ENCODE measurements around the gene RASSF8.
A peak's percentile ranks its signal among the peaks of the same experiment; 100 is the strongest.
"Not testable (repeated sequence)": the region's sequence is repeated elsewhere in the genome, so short reads cannot be mapped to it uniquely, and the experiment has no call there.

The RASSF8 gene

DNA sequence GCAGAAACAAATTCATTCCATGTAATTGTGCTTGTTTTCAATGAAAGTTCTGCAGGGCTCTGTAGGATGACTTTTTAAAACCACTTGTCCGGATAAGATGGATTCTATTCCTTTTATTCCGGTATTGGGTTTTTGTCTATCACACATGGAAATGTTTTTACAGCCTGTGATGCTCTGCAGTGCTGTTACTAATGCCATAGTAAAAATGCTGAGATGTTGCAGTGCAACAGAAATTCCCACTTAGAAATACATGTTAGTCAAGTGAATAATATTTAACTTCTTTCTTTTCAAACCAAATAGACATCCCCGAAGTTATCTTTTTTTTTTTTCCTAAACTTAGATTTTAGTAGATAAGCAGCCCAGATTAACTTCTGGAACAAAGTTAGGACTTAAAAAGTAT, 71.9 kb downstream of the RASSF8 start:
- no peak for DNase-seq

DNA sequence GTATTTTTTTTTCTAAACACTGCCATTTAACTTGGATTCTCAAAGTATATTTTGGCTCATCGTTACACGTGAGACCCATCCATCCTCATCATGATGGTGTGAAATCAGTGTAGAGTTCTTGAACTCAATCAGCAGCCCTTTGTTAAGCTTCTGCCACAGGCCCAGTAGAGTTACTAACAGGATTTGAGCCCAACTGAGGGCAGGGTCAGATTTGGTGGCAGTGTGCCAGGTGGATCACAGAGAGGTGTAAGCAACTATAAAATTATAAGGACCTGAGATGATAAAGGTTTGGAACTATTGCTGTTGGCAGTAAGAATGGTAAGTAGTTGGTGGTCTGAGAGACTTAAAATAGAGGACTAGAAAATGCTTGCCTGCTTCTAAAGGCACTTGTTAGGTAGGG, 72.8 kb downstream of the RASSF8 start:
- DNase-seq, result no peak

DNA sequence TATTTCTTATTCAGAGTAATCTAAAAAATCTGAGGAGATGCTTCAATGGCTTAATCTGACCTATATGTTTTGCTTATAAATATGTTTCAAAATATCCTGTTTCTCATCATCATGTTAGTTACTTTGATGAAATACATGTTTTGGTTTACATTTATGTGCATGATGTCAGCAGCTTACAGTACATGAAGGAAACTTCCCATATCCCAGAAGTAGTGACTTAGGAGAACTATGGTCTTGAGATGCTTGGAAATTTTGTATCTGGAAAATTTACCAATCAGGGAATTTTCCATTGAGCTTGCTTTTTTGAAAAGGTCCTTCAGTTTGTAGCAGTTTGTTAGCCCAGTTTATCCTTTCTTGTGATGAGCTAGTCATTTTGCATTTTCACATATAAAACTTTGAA, 73.3 kb downstream of the RASSF8 start:
- no peak for DNase-seq

DNA sequence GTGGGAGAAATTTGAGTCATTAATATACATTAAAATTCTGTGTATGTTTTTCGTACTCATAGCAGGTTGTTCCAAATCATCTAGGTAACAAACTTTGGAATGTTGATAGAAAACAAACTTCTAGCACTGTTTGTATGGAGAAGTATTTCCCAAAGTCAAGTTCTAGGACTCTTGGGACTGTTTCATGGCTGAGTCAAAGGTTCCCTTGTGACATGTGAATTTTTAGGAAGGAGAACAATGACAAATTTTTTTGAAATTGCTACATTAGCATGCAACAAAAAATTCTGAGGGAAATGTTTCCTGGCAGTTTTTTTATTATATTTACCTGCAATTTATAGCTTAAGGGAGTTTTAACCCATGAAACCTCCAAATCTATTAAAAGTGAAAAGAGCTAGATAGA, 73.8 kb downstream of the RASSF8 start:
- DNase-seq, result no peak

DNA sequence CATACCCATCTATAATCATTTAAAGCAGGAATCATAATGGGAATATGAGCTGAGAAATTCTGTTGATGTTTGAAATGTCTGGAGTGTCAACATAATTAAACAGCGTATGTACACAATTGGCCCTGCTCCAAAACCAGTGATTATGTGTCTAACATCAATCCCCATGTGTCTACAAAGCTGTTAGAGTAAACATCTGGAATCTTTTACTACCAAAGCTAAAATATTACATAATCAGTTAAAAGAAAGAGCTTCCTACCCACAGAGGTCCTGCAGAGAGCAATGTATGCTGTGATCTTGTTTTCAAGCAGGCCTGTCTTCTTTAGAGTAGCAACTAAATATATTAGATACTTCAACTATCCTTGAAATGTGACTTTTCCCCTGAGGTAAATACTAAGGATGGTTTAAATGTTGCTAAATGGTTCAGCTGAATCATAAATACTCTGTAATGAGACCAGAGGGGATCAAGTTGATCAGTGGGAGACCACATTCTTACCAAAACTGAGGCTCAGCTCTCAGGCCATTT, 74.3 kb downstream of the RASSF8 start:
- no peak for DNase-seq

DNA sequence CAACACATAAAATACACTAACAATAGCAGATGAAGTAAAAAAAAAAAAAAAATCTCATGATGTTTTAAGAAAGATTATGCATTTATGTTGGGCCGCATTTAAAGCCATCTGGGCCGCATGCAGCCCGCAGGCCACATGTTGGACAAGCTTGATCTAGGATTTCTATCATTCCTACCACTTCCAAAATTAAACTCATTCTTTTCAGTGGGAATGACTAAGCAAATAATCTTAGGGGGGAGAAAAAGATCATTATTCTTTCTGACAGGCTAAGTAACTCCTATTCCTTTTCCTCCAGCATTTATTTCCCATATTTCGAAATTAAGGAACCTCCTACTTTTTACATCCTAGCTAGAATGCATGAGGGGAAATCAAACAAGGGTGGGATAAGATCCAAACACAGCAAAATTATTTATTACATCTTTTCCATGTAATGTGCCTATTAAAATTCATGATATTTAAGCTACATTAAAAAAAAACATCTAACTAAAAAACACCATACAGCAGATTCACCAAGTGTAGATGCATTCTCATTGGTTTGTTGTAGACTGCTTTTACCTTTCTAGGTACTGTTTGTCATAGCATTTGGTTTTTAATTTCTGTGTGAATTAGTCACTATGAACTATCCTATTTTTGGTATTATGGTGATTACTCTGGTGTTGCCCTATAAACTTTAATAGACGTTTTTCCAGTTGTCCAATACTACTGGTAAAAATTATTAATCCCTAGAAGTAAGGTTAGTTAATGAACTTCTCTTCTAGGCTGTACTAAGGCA, 76.1 kb downstream of the RASSF8 start:
- DNase-seq, result no peak

DNA sequence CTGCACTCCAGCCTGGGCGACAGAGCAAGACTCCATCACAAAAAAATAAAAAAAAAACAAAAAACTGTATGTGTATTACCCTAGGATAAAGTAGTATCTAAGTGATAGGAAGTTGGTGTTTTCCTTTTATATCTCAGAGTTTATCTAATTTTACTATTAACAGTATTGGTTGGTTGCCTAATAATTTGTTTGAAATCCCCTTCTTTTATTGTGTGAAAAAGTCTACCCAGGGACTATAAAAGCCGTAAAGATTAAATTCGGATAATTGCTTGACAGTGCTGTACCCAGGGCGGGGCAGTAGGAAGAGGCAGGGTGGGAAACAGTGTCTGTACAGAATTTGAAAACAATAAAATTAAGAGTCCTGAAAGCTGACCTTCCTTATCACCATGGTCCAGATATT, 78.4 kb downstream of the RASSF8 start:
- no peak for DNase-seq

DNA sequence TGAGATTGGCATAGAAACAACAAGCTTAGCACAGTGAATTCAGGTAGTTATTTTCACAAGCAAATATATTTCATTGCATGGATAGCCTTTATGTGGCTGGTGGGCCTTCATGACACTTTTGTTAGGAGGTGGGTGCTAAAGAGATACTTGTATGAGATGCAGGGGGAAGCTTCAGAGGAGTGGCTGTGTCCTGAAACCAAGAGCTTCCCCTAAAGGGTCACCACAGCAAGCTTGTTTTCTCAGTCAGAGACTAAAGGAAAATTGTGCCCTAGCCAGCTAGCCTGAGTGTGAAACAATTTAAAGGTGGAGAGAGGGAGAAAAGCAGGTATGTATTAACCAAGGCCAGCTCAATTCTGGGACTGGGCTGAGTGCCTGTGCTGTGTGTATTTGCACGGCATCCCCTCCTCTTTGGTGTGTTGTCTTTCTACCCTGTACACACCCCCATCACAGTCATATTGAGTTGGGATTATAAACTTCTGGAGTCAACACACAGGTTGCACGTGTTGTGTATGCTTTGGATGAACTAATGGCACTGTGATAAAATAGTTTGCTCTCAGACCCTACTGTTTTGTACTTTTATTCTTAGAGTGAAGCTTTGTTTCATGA, 79.2 kb downstream of the RASSF8 start:
- no peak for DNase-seq

DNA sequence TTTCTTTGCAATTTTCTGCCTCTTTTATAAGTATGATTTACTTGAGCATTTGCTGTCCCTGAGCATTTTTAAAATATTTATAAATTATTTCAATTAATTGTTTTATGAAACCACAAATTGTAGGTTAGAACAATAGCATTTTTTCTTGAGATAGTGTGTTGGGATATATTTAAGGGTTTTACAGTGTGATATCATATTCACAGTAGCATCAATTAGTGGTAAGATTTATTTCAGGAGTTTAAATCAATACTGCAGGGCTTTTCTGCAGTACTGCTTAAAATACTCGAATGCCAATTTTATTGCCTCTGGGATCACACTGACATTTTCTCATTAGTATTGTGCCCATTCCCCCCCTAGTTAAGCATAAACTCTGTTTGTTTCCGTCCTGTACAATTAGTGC, 84.2 kb downstream of the RASSF8 start:
- no peak for DNase-seq

DNA sequence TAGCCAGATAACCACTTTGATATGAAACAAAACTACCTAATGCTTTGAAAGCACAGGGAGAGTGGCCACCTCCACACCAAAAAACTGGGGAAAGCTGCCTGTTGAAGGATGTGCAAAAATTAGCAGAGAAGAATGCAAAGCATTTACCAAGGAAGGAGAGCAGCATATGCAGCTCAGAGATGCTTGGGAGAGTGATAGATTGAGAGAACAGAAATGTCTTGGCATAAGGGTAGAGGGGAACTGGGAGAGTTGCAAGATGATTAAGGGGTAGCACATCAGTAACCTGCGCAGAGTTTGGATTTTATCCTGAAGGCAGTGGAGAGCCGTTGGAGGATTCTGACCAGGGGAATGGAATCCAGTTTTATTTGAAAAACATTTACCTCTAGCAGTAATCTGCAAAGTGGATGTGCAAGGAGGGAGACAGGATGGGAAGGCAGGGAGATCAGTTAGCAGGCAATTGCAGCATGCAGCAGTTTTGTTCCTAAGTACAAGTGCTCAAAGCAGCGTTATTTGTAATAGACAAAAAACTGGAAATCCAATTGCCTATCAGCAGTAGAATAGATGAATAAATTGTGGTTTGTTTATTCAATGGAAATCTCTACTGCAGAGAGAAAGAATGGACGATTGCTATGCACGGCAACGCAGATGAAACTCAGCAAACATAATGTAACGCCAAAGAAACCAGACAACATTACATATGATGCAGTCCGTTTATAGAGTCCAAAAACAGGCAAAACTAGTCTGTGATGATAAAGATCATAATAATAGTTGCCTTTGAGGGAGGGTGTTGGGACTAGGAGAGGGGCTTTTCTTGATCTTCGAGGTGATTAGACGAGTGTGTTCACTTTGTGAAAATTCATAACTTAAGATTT, 84.9 kb downstream of the RASSF8 start:
- DNase-seq, result no peak

DNA sequence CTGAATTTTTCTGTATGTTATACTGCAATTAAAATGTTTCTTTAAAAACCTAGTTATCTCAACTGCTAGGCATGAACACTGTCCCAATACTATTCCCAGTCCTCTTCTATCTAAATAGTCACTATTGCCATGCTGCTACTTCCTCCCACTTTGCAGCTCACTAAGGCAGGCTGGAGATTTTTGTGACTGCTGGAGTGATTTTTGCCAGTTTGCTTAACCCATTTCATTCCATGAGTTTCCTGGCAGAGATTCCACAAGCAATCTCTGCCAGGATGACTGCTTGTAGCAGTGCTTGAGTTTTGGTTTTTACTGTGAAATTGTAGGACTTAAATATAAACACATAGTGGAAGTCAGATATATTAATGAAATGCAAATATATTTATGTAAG, 85.5 kb downstream of the RASSF8 start:
- DNase-seq, result no peak

DNA sequence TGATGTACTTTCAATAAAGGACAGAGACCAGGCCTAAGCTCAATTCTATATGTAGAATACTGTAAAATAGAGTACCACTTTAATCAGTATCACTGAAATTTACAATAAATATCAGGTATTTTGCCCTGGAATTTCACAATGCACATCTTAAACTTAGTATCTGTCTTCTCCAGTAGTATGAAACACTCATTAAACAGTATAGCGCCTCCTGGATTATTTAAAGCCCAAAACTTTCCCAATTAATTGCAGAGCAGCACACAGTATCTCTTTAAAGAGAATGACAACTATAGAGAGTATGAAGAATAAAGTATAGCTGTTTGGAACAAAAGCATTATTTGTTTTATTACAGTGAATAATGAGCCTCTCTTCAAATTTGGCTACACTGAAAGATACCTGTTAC, 86.1 kb downstream of the RASSF8 start:
- DNase-seq, result no peak

DNA sequence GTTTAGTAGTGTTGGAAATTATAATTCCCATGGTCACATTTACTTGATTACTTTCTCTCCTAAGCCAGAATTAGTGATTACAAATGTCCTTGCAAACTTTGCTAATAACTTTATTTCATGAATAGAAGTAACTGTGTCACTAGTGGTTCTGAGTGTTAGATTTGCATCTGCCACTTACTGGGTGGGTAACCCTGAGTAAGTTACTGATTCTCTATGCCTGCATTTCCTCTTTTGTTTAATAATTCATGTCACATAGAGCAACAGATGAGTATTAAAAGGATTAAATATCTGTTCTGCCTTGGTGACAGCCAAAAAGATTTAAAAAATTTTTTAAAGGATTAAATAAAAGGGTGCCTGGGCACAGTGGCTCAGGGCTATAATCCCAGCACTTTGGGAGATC, 87.7 kb downstream of the RASSF8 start:
- no peak for DNase-seq

DNA sequence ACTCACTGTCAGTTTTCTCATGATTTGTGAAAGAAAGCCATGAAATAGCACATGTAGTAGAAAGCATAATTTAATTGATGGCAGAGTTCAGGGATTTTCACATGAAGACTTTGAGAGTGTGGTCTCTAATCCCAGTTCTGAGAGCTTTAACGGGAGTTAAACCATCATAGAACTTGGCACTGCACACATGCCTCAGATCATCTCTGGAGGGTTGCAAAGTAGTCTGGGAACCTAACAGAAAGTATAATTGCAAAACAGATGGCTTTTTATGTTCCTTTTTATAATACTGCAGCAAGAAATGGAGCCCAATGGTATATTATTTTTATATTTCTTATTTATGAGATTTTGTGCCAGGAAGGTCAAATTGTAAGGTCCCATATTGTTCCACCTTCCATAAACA, 88.4 kb downstream of the RASSF8 start:
- no peak for DNase-seq

DNA sequence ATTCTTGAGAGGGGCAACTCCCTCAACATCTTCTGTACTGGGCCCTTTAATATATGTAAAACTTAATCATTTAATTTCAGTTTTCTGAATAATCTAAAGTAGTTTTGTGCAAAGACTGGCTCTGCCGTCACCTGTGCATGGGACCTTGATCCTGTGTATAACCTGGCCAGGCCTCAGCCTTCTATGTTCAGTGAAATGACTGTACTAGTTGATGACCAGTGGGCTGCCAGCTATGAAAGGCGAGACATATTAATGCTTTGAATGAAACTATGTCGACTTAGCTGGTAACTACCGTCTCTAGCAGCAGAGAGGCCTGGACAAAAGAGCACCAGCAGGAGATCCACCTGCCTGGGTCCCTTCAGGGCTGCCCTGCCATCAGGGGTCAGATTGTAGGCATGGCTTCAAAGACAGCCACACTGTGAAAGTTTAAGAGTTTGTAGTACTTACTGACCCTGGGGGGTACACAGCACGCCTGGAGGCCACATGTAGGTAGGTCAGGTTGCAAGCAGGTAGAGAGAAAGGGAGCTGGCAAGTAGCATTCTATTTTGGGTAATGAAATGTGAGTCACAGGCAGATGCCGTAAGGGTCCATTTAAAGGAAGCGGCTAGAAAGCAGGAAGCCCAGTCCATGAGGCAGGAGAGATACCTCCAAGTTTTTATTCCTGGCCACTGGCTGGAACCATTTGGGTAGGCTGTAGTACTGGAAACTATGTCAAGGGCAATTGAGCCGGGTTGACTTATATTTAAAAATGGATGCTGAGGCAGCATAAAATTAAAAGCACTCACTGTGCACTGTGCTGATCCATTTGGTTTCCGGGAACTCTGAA, 89.1 kb downstream of the RASSF8 start:
- DNase-seq, result no peak

DNA sequence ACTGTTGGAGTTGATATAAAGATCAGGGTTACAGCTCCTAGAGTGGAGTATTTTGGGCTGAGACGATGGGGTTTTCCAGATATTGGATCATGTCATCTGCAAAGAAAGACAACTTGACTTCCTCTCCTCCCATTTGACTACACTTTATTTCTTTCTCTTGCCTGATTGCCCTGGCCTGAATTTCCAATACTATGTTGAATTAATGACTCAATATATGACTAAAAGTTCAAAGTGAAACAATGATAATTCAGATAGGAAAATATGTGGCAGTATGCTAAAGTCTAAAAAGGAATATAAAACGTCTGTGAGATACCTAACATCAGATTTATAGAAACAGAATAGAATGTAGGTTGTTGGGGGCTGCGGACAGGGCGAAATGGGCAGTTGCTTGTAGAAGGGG, 94.2 kb downstream of the RASSF8 start:
- DNase-seq, result no peak

DNA sequence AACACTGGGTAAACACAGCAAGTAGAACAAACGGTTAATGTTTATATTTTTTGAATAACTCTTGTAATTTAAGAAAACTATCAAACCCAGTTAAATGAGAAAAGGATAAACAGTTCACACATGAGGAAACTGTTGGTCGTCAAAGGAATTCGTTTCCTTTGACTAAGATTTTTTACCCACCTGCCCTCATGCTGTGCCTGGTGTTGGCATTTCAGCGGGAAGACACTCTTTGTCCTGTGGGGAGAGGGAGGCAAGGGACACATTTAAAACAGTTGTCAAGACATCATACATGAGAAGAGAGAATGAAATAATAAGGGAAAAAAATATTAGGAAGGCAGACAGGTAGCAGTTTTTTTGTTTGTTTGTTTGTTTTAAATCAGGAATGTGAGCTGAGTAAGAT, 95.9 kb downstream of the RASSF8 start:
- no peak for DNase-seq

DNA sequence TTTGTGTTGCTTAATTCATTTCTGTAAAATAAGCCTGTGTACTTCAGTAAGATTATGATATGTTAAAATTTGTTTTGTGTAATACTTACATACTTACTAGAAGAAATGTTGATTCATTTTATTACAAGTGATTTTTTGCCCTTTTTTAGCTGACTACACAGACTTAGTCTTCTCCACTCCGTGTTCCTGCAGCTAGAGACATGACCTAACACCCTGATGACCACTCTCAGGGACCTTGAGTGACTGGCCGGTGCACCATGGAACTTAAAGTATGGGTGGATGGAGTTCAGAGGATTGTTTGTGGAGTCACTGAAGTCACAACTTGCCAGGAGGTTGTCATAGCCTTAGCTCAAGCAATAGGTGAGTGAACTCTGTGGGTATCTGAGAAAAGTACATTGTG, 96.6 kb downstream of the RASSF8 start:
- DNase-seq, result no peak

DNA sequence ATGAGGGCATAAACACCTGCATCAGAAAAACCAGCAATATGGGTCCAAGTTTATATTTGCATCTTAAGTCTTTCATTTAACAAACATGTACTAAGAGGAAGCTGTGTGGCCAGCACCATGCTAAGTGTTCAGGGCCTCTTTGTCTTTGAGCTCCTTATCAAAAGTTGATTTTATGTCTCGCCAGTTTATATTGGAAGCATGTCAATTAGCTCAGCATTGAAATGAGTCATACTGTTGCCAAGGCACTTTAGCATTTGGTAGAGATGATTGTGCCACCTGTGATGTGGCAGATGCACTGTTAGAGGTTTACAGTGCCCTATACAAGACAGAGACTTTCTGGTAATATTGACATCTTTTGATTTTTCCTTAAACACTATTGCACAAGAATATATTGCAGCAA, 97.9 kb downstream of the RASSF8 start:
- peak; percentile 53 for DNase-seq

DNA sequence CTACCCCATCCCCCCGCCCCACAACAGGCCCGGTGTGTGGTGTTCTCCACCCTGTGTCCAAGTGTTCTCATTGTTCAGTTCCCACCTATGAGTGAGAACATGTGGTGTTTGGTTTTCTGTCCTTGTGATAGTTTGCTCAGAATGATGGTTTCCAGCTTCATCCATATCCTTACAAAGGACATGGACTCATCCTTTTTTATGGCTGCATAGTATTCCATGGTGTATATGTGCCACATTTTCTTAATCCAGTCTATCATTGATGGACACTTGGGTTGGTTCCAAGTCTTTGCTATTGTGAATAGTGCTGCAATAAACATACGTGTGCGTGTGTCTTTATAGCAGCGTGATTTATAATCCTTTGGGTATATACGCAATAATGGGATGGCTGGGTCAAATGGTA, 98.8 kb downstream of the RASSF8 start:
- not testable (repeated sequence) for DNase-seq

DNA sequence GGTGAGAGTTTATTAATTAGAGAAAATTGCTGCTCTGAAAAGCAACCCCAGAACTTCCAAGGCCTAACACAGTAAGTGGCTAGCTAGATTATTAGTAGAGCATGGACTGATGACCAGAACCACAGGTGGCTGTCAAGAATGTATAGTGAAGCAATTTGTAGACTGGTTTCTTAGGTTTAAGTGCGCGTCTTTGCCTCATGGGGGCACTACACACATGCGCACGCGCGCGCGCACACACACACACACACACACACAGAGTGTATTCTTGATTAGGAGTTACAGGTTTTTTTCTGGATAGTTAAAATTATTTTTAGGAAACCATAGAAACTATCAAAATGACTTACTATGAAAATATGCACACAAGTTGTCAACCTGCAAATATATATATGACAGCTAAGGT, 99.8 kb downstream of the RASSF8 start:
- DNase-seq, result no peak

DNA sequence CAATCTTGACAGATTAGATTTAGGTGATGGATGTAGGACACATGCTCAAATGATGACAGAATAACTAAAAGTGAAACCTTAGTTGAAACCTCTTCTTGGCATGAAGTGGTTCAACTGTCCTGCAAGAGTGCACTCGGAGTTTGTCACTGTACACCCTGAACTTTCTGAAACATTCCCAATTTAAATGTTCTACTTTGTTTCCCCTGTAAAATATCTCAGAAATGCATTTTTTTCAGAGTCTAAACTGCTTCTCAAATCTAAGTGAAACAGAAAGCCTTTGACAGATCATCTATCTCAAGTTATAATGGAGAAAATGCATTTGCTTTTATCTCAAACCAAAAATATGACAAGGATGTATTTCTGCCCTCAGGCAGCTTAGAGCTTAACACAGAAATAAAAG, 100.3 kb downstream of the RASSF8 start:
- DNase-seq, result no peak

DNA sequence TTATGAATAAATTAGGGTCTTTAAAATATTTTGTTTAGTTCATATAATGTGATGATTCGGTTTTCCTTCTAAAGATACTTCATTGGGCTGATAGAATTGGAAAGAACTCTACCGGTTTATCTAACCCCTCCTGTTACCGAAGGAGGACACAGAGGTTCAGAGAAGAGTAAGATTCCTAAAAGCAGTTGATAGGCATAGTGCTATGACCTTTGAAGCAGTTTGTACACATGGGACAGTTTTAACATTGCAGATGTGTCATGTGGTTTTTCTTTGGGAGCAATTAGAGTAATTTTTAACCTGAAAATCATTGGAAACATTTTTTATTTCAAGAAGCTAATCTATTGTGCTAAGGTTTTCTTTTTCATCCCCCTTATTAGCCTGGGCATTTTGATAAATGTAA, 103.5 kb downstream of the RASSF8 start:
- no peak for DNase-seq
